Peyer's patch (tissue), 4 donors: ENCODE results near the gene PRSS56.

Source experiments
- POLR2A ChIP-seq, 2 donors: fragments of 450-650 bp; IDR thresholded peaks; one replicate each; pipeline ENCODE4 v1.5.1; 2017; ENCODE audit warnings: antibody characterized with exemption in 2 of 2, mild to moderate bottlenecking in 2 of 2, moderate library complexity in 2 of 2
- TF ChIP-seq, protein P1 (sequence below), 6 experiments: fragments of 450-650 bp in 4 of 6; fragments of 200-600 bp in 2 of 6; sonication (generic) in 1 of 6; IDR thresholded peaks; one replicate each; pipeline ENCODE4 v1.5.1; 2017 to 2019; ENCODE audit warnings: antibody characterized with exemption in 6 of 6, mild to moderate bottlenecking in 3 of 6, moderate library complexity in 1 of 6

DNA sequence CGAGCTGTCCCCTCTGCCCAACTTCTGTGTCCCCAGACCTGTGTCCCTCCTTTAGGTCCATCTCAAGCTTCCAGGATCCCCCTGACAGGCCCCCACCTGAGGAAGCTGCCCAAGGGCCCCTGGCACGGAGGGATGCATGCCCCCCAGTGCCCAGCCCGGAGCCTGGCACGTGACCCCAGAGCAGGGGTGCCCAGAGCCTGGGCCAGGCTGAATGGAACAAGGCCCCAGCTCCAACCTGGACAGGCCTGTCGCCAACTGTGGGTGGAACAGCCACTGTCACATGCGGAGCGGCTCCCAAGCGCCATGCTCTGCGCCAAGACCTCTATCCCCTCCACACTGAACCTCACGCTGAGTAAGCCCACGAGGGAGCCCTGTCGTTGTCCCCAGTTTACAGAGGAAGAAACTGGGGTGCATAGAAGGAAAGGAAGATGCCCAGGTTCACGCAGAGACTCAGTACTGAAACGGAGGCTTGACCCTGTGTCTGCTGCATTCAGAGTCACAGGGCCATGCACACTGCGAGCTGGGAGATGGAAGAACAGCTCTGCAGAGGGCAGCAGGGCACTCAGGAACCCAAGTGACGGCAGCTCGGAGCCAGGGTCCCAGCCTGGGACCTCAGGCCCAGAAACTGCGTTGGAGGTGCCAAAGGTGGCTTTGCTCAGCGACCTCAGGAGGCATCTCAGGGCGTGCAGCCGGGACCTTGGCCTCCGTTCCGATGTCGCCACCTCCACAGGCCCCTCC lies 27.1 kb upstream of the PRSS56 start:
- TF ChIP-seq, protein P1, sequence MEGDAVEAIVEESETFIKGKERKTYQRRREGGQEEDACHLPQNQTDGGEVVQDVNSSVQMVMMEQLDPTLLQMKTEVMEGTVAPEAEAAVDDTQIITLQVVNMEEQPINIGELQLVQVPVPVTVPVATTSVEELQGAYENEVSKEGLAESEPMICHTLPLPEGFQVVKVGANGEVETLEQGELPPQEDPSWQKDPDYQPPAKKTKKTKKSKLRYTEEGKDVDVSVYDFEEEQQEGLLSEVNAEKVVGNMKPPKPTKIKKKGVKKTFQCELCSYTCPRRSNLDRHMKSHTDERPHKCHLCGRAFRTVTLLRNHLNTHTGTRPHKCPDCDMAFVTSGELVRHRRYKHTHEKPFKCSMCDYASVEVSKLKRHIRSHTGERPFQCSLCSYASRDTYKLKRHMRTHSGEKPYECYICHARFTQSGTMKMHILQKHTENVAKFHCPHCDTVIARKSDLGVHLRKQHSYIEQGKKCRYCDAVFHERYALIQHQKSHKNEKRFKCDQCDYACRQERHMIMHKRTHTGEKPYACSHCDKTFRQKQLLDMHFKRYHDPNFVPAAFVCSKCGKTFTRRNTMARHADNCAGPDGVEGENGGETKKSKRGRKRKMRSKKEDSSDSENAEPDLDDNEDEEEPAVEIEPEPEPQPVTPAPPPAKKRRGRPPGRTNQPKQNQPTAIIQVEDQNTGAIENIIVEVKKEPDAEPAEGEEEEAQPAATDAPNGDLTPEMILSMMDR (IDR thresholded peaks at IDR 0.05) = no peak
- TF ChIP-seq POLR2A (IDR thresholded peaks at IDR 0.05) = no peak
